Islet precursor cell (in vitro differentiated cells): ENCODE measurements around the gene DUSP16.

Experiments used
- DNase-seq: peaks from one replicate; pipeline ENCODE4 v3.0.0-alpha.2; 2018

Gene DUSP16

DNA sequence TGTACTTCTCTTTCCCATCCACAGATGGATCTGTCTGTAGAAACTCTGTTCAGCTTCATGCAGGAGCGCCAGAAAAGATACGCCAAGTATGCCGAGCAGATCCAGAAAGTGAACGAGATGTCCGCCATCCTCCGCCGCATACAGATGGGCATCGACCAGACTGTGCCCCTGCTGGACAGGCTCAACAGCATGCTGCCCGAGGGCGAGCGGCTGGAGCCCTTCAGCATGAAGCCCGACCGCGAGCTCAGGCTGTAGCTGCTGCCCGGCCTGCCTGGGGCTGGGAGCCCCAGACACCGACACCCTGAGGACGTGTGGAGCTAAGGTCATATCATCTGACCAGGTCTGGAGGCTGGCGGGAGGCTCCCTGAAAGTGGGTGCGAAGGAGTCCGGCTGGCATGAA is 97.1 kb downstream of the DUSP16 start:
- DNase-seq, result peak; percentile 64

DNA sequence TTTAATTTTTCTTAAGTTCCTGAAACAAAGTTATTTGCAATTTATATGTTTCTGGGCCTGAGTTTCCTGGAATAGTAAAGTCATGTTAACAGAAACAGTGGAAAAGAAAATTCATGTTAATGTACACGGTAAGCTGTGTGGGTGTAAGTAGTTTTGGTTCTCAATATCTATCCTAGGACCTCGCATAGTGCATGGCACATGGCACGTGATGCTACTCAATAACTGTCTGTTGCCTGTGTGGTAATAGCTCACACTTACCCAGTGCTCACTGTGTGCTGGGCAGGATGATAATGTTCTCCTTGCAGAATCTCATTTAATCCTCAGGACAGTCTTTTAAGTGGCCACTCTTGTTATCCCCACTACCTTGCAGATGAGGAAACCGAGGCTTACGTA is 100.7 kb downstream of the DUSP16 start:
- peak; percentile 9 for DNase-seq

DNA sequence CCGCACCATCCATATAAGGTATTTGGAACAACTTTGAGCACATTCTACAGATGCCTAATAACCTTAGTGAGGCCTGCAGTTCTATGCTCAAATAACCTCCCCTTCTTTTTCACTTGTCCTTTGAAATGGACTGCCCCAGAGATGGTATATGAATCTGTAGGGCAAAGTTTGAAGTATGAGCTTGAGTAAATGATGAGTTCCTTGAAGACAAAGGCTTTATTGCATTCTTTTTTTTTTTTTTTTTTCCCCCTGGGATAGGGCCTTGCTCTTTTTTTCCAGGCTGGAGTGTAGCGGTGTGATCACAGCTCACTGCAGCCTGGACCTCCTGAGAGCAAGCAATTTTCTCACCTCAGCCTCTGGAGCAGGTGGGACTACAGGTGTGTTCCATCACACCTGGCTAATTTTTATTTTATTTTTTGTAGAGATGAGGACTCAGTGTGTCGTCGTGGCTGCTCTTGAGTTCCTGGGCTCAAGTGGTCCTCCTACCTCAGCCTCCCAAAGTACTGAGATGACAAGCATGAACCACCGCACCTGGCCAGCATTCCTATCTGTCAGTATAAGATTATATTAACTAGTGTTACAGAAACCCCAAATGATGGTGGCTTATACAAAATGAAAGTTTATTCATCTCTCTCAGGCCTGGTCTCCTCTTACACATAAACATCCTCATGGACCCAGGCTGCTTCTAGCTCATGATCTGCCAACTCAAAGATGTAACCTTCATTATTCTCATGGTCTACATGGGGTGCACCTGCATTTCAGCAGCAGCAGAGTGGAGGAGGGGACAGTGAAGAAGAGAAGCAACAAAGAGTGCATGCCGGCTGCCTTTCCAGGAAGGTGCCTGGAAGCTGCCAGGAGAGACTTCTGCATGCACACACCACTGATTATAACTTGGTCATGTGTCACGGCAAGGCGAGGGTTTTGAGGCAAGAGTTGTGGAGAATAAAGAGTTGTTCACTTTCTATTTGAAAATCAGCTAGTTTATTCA is 101.4 kb downstream of the DUSP16 start:
- DNase-seq, result peak; percentile 33

DNA sequence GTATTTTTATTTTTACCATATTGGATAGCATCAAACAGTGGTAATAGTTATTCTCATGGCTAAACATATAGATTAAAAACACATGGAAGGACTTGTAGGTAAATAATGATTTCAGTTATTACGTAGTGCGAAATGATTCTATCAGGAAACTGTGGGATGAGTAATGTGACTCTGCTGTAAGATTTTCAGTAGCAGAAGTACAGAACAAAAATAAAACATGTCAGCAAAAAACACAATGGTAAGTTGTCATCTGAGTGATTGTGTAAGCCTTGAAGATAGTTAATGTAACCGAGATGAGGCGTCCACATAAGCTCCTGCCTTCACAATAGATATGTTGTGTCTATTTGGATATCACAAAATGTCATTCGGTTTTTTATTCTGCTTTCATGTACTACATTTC is 106.0 kb downstream of the DUSP16 start:
- DNase-seq, result no peak

DNA sequence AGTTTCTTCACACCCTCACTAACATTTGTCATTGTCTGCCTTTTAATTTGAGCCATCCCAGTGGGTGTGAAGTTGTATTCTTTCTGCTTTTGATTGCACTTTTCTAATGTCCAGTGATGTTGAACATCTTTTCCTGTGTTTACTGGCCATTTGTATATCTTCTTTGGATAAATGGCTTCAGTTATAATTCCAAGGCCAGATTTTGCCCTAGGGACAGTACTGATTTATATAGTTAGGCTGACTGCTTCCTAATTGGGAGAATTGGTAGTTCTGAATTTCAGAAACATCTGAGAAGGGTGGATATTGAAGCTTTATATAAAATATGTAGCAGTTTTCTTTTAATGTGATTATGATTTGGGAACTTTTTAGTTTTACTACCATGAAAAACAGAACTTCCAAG is 108.3 kb downstream of the DUSP16 start:
- no peak for DNase-seq

DNA sequence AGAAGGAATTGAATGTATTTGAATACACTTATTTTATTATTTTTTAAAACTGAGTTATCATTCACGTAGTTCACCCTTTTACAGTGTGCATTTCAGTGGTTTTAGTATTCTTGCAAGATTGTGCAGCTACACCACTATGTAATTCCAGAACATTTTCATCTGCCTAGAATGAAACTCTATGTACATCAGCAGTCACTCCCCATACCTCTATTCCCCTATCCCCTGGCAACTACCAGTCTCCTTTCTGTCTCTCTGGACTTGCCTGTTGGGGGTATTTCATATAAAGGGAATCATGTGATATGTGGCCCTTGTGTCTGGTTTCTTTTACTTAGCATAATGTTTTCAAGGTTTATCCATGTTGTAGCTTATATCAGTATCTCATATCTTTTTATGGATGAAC is 109.0 kb downstream of the DUSP16 start:
- no peak for DNase-seq

DNA sequence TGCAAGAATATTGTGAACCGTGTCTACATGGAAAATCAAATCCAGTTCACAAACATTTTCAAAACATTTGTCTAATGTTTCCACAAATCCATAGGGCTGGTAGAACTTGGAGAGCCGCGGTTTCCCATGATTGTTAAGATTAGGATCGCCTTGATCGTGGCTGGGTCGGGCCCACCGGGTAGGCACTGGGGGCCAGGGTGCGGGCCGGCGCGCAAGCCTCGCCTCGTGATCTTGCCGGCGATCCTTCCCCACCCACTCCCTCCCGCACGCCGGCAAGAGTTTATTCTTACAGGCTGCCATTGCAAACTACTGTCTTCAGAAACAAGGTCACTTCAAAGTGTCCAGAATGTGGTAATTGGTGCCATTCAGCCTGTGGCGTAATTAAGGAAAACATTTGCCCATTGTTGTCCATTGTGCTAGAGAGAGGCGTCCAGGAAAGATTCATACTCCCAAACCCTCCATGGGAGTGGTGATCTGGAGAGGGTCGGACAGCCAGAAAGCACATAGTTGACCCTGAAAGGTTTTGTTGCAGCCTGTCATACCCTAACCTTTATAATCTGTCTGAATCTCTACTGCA is 110.2 kb downstream of the DUSP16 start:
- DNase-seq, result no peak

DNA sequence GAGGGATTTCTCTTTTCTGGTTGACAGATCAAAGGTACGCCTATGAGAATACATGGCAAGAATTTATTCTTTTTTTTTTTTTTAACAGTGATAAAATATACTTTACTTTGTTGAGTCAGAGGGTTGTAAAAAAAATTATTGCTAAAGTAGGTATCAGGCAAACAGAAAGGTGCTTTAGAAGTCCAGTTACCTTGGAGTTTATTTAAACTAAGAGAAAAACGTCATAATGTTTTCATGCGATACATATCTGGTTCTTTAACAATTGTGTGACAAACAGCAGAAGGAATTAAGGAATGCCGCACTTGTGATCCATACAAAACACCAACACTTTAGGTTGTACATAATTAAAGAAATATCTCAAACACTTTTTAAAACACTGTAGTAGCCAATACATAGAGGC is 111.6 kb downstream of the DUSP16 start:
- no peak for DNase-seq

DNA sequence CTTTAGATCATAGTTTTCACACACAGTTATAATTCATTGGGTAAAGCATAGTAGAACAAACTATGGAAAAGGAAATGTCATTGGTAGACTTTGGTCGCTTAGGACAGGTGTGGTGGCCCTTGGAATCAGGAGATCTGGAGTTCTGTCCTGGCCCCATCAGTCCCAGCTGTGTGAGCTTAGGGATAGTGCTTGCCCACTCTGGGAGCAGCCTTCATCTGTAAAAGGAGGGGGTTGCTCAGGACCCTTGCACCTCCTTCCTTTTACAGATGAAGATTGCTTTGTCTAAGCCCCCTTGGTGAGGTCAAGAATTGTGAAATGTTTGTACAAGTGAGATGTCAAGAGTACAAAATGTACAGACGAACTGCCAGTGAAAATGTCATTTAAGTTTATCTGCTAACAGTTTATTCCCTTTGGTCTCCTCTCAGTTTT is 112.6 kb downstream of the DUSP16 start:
- DNase-seq, result no peak

DNA sequence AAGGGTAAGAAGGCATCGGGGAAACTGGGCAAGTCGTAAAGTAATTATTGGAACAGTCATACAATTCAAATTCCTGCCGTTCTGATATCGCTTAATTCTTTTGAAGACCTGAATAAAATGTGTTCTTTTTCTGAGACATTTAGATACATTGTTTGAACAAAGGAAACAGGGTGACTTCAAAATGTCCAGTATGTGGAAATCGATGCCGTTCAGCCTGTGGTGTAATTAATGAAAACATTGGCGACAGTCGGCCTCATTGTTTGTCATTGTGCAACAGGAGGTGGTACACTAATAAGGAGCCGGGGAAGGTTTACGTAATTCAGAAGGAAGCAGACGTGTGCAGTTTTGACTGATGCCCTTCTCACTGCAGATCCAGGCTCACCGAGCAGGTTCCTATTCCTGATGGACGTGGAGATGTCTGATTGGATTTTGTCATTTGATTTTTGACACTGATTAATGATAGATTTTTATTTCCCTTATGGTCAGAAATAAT is 113.1 kb downstream of the DUSP16 start:
- no peak for DNase-seq

DNA sequence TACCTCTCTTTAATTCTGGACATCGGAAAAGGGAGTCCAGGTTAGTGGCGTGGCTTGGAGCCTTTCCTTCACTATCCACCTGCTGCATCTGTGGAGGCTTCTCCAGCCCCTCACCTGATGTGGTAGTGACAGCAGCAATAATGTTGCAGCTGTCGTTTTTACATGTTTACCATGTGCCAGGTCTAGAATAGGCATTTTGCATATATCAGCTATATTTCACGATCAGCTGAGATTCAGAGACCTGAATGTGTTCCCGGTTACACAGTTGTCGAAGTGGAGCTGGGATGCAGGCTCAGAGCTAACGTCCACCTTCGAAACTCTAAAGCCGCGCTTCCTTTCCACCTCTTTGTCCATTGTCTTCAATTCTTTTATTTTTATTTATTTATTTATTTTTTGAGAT is 114.8 kb downstream of the DUSP16 start:
- no peak for DNase-seq

DNA sequence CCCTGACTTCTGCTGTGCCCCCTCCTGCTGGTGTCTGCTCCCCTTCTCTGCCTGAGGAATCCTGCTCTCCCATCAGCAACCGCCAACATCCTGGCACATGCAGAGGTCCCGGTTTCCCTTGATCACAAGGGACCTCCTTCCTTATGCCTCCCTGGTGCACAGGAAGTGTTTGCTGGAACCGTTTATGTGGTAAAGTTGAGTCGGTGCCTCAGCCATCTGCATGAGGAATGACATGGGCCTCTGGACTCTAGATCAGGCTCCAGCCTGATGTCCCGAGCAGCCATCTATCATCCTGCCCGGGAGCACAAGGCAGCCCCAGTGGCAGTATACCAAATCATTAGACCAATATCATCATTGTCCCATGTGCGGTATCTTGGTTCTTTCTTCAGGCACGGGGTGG is 115.4 kb downstream of the DUSP16 start:
- no peak for DNase-seq

DNA sequence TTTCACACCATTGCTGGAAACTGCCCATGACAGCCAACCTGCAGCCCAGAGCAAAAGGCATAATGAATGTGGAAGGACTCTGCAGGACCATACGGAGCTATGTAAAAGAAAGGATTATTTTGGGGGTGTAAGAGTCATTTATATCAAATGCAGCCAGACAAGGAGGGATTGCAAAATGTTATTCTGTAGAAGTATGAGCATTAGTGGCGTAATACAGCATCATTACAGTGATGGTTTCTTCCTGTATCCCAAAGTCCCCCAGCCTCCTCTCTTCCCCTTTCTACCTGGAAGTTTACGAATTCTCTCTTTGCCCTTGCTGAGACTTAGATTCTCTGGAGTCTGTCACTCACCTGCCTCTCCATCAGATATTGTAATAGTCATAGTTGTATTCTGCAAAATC is 115.9 kb downstream of the DUSP16 start:
- DNase-seq, result no peak

DNA sequence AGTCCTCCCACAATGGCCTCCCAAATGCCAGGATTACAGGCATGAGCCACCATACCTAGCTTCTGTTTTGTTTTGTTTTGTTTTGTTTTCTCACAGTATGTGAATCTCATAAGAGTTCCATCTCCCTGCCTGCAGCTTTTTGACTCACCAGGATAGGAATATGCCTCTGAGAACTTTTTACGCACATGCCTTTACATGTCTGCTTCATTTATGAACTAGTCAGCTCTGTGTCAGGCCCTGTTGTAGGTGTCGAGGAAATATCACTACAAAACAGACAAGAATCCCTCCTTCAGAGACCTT is 116.8 kb downstream of the DUSP16 start:
- no peak for DNase-seq

DNA sequence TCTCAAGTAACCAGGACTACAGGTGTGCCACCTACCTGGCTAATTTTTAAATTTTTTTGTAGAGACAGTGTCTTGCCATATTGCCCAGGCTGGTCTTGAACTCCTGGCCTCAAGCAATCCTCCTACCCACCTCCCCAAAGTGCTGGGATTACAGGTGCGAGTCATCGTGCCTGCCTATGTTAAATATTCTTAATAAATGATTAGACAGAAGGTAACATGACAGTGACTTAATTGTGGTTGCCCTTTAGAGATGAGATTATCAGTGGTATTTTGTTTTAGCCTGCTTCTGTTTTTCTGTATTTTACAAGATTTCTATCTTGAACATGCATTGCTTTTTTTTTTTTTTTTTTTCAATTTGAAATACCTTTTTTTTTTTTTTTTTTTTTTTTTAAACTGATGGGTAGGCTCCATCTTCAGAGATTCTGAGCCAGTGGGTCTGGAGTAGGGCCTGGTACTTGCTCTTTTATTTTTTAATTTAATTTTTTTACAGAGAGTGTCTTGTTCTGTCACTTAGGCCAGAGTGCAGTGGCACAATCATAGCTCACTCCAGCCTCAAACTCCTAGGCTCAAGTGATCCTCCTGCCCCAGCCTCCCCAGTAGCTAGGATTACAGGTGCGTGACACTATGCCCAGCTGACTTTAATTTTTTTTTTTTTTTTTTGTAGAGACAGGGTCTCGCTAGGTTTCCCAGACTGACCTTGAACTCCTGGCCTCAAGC is 117.3 kb downstream of the DUSP16 start:
- DNase-seq, result no peak

DNA sequence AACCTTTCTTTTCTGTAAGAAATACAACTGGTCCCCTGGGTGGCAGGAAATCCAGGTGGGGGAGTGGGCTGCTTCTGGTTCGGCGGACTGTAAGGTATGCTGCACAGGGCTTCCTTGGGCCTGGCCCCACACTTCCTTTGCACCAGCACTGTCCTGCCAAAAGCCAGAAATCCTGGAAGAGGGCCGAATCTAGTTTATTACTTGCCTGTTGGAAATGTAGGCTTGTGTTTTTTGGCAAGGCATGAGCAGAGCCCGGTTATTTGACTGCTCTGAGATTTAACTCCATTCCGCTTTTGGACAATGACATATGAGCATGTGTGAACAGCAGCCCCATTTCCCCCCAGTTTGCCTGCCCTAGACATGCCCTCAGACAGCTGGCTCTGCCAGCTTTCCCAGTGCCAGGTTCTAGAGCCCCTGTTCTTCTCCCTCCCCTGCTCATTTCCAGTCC is 119.2 kb downstream of the DUSP16 start:
- no peak for DNase-seq

DNA sequence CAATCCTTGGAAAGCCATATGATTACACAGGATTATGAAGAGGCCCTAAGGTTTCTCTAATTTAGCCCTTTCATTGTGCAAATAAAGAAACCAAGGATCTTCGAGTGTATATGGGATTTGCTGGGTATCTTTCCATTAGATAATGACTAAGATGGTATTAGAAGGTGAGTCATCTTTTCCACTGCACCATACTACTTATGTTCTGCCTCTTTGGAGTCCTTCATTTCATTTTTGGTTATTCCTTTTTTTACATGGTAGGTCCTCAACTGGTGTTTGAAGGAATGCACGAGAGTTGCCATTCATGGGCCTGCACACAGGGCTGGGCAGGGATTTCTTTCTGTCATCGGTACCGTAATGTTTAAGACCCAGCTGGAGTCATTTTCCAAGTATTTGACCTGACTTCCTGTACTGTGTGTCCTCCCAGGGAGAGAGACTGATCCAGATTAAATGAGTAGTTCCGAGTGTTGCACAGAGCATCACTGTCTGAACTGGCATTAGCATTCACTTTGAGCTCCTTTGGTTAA is 120.1 kb downstream of the DUSP16 start:
- no peak for DNase-seq

DNA sequence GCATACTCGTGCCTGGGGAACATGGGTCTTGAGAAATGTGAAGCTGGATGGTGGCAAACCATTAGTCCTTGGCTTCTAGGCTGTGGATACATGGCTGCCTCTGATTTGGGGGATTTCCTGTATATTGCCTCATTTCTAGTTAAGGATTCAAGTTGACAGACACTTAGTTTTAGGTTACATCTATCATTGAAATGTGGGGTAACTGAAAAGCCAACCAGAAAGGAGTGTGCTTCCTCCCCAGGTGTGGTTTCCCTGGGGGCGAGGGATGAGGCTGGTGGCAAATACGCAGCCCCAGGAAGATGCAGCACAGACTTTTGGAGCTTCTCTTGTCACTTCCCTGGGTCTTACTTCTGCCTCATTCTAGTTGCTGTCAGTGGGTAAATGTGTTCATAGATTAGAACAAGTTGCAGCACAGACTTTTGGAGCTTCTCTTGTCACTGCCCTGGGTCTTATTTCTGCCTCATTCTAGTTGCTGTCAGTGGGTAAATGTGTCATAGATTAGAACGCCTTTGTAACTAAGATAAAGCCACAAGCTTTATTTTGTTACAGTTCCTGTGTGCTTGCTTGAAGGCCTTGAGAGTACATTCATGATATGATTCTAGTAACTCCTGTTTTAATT is 120.7 kb downstream of the DUSP16 start:
- no peak for DNase-seq

DNA sequence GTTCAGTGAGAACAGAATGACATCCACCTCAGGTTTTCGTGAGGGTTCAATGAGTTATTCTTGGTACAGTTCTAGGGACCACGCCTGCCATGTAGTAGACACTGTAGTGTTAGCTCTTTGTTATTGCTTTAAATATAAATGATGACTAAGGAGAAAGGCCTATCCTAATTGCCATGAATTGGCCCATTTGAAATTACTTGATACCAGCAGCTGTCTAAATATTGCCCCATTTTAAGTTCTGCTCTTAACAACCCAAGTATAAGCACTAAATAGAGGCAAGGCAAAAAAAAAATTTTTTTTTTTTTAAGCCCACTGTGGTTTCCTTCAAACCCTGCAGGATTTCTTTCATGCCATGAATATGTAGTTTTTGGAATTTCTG is 121.2 kb downstream of the DUSP16 start:
- DNase-seq, result no peak

DNA sequence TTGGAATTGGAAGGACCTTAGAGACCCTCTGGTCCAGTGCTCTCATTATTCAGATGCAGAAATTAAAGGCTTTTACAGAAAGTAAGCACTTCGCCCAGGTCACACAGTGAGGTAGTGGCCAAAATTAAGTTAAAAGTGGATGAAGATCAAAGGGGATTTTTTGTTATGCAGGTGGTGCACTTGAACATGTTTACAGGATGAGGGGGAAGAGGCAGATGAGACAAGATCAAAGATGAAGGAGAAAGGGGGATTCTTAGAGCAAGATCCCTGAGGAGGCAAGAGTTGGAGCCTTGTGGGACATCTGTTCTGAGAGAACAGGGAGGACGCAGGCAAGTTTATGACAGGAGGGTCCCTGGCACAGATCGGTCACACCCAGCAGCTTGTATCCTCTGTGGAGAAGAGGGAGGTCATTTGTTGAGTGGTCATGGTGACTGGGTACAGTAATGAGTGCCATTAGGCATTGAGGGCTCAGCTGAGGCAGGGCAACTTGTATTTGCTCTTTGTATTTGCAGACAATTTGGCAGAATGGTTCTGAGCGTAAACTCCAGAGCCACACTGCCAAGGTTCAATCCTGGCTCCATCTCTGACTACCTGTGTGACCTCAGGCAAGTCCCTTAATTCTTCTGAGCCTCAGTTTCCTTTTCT is 121.8 kb downstream of the DUSP16 start:
- no peak for DNase-seq

DNA sequence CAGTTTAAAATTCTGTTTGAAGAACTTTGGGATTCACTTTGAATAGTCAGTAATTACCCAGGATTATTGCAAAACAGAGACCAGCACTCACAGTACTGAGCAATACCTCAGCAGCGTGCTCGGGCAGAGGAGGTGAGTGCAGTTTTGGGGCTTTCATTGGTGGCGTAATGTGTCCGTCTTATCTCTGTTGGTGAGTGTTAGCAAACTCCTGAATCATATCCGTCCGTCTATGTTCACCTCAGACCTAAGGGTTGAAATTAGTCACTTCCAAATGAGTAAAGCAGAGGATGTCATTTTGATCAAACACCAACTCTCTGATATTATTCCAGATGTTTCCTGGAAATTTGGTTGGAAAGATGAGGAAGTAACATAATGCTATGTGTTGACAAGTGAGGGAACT is 123.0 kb downstream of the DUSP16 start:
- no peak for DNase-seq

DNA sequence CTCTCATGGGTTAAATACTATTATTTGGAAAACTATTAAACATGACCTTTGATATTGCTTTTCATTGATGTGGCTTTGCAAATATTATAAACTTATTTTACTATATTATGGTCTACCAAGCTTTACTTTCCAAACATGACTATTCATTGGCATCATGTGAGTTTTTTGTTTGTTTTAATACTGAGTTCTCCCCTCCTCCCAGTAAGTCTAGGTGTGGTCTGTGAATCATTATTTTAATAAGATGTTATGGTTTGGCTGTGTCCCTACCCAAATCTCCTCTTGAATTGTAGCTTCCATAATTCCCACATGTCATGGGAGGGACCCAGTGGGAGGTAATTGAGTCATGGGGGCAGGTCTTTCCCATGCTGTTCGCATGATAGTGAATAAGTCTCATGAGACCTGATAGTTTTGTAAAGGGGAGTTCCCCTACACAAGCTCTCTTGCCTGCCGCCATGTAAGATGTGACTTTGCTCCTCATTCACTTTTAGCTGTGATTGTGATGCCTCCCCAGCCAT is 125.8 kb downstream of the DUSP16 start:
- DNase-seq, result no peak
